Bronchial epithelial cell (primary cell): ENCODE data around the gene OLFM1. TPM values are rescaled to one million over a fixed set of nuclear protein-coding genes. Genes with fewer than 3 reads are reported as not detected.

Experiments
- DNase-seq: peaks from one replicate; pipeline ENCODE4 v3.0.0-alpha.2; 2010; ENCODE audit warnings: low read depth
- FAIRE-seq: peaks from 2 replicates; lab custom pipeline; 2011; peaks lifted over from hg19 to GRCh38; lab: Jason Lieb, UNC
- H3K27me3 ChIP-seq: 2 replicates; pipeline ENCODE4 v1.5.1; 2011; ENCODE audit warnings: low read length; ENCODE audit not compliant: control insufficient read depth, insufficient read depth
- H3K36me3 ChIP-seq: 2 replicates; pipeline ENCODE4 v1.5.1; 2011; ENCODE audit warnings: low read length; ENCODE audit not compliant: control insufficient read depth, insufficient read depth
- H3K4me3 ChIP-seq: 2 replicates; pipeline ENCODE4 v1.5.1; 2011; ENCODE audit warnings: mild to moderate bottlenecking, low read depth, low read length, control low read depth
- total RNA-seq: library from RNA; depleted of rRNA; stranded (reverse); fragments of >200 nt; gene quantifications from 2 replicates; pipeline ENCODE4 v1.2.1, GENCODE V29; 2014
- TF ChIP-seq, protein P1 (sequence below): IDR thresholded peaks from 2 replicates; pipeline ENCODE4 v1.5.1; 2011; ENCODE audit warnings: mild to moderate bottlenecking, moderate library complexity, low read length, control low read depth, inconsistent platforms; ENCODE audit not compliant: insufficient read depth, severe bottlenecking

The OLFM1 gene
- total RNA-seq, 1 donor from 2014 or later, result 0.26 TPM

DNA sequence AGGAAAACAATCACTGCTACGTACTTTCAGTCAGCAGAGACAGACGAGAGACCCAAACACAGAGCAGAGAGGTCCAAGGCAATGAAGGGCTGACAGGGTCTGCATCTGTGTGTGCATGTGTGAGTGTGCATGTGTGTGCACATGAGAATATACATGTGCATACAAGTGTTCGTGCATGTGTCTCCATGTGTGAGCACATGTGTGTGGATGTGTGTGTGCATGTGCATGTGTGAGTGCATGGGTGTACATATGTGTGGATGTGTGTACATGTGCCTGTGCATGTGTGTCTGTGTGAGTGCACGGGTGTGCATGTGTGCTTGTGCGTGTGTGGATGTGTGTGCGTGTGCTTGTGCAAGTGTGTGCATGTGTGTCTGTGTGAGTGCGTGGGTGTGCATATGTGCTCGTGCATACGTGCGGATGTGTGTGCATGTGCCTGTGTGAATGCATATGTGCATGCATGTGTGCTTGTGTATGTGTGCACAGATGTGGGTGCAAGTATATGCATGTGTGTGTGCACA lies 82.3 kb downstream of the OLFM1 start:
- Histone ChIP-seq H3K27me3 (no peaks in the 10 kb centered on the region), H3K4me3 (no peak overlapping the region), H3K36me3 (no peaks in the 10 kb centered on the region)
- TF ChIP-seq, protein P1, sequence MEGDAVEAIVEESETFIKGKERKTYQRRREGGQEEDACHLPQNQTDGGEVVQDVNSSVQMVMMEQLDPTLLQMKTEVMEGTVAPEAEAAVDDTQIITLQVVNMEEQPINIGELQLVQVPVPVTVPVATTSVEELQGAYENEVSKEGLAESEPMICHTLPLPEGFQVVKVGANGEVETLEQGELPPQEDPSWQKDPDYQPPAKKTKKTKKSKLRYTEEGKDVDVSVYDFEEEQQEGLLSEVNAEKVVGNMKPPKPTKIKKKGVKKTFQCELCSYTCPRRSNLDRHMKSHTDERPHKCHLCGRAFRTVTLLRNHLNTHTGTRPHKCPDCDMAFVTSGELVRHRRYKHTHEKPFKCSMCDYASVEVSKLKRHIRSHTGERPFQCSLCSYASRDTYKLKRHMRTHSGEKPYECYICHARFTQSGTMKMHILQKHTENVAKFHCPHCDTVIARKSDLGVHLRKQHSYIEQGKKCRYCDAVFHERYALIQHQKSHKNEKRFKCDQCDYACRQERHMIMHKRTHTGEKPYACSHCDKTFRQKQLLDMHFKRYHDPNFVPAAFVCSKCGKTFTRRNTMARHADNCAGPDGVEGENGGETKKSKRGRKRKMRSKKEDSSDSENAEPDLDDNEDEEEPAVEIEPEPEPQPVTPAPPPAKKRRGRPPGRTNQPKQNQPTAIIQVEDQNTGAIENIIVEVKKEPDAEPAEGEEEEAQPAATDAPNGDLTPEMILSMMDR, result no peak
- peak; percentile 88 for FAIRE-seq
- DNase-seq, result no peak

DNA sequence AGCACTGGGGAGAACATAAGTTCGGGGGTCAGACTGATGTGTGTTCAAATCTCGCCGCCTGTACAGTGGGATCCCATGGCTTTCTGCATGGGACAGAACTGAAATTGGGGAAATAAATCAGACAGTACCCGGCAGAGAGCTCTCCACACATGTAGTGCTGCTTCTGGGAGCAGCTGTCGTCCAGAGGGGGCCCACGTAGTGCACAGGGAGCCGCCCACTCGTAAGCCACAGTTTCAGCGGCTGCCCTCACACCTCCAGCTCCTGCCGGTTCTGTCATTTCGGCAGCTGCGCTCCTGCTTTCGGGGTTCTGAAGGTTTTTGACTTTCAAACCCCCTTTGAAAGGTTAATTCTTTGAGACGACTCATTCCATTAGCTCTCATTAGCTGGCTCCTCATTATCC lies 83.1 kb downstream of the OLFM1 start:
- no peak overlapping the region for H3K4me3 ChIP-seq
- no peak for DNase-seq
- H3K27me3 ChIP-seq, result no peaks in the 10 kb centered on the region
- H3K36me3 ChIP-seq, result no peaks in the 10 kb centered on the region
- FAIRE-seq, result no peak
- TF ChIP-seq, protein P1, result no peak

Other genes with a start within 250 kb of the OLFM1 start
- gene FCN2, start 206.9 kb upstream of the OLFM1 start, total RNA-seq, result not detected in 2 replicates
- not detected in 2 replicates for gene FCN1, start 169.8 kb upstream of the OLFM1 start, total RNA-seq